HUES6 (cell line): Measurements from ENCODE around the gene FAAP100.

ENCODE experiments used
- H3K27ac ChIP-seq: 2 replicates; pipeline ENCODE4 v1.7.0; 2013; ENCODE audit warnings: low read depth, mild to moderate bottlenecking, low read length, inconsistent platforms
- H3K27me3 ChIP-seq: 2 replicates; pipeline ENCODE4 v1.6.1; 2013; ENCODE audit warnings: low read length; ENCODE audit not compliant: control insufficient read depth, insufficient read depth
- H3K36me3 ChIP-seq: 2 replicates; pipeline ENCODE4 v1.6.1; 2013; ENCODE audit warnings: low read length; ENCODE audit not compliant: control insufficient read depth, insufficient read depth
- H3K4me1 ChIP-seq: 2 replicates; pipeline ENCODE4 v1.6.1; 2013; ENCODE audit warnings: low read length; ENCODE audit not compliant: control insufficient read depth, insufficient read depth
- H3K4me3 ChIP-seq: 2 replicates; pipeline ENCODE4 v1.5.1; 2013; ENCODE audit warnings: low read depth, low read length
- H3K9ac ChIP-seq: one replicate; pipeline ENCODE4 v1.6.1; 2013; ENCODE audit warnings: mild to moderate bottlenecking, low read length
- H3K9me3 ChIP-seq: 2 replicates; pipeline ENCODE4 v1.6.1; 2013; ENCODE audit warnings: low read depth, low read length; ENCODE audit not compliant: control insufficient read depth, insufficient read depth

Gene FAAP100

DNA sequence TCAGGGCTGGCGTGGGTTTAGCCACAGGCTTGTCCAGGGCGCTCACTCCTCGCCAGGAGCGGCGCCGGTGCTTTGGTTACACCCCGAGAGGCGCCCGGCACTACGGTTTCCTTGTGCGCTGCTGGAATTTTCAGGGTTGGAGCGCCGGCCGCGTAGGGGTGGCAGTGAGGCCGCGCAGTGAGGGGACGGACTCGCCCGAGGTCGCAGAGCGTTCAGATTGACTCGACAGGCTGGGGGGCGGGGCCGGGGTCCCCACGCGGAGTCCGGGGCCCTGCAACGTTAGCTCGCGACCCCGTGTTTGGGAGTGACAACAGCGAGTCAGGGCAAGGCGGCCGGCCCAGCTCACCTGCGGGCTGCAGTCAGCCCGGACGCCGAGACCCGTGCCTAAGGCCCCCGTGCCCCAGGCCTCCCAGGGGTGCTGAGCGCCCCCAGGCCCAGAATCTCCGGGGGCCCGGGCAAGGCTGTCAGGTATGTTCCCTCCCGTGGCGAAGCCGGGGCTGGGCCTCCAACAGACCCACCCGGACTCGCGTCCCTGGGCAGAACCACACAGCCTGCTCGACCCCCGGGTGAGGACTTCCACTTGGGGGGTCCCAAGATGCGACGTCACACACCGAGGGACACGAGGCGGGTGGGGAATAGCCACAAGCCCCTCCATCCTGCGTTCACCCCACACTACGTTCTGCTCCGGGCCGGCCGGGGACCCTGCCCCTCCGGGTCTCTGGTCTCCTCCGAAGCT is 38.2 kb downstream of the FAAP100 start:
- H3K27me3 ChIP-seq = peaks cover 10% of the 10 kb centered on the region
- peak overlapping the region; percentile 83 for H3K4me3 ChIP-seq
- H3K27ac ChIP-seq = peak overlapping the region; percentile 97
- H3K4me1 ChIP-seq = peaks cover 28% of the 10 kb centered on the region
- H3K9ac ChIP-seq = peak overlapping the region; percentile 100
- H3K36me3 ChIP-seq = peaks cover 34% of the 10 kb centered on the region
- H3K9me3 ChIP-seq = no peaks in the 10 kb centered on the region

DNA sequence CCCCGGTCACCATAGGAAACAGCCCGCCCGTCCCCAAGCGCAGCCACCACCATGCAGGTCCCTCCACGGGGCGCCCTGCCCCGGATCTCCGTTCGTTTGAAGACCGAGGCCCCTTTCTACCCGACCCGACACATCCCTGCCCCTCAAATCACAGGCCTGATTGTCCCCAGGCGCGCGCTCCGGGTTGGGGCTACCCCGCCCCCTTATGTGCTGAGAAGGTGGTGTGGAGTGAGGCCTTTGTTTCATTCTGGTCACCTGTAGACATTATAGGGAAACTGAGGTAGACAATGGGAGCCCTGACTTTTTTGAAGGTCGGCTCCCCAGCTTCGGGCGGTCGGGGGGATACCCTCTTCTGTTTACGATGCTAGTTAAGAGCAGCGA is 38.8 kb downstream of the FAAP100 start:
- peaks cover 22% of the 10 kb centered on the region for H3K4me1 ChIP-seq
- peak overlapping the region; percentile 100 for H3K9ac ChIP-seq
- peaks cover 4% of the 10 kb centered on the region for H3K27me3 ChIP-seq
- peak overlapping the region; percentile 83 for H3K4me3 ChIP-seq
- peaks cover 37% of the 10 kb centered on the region for H3K36me3 ChIP-seq
- no peaks in the 10 kb centered on the region for H3K9me3 ChIP-seq
- H3K27ac ChIP-seq = peak overlapping the region; percentile 97

GRCh38 chr17:81512562-81513371 is 39.4 kb downstream of the FAAP100 start, which contains the start of gene ACTG1:
Gene ACTG1, minus strand, starts transcription at chr17:81512799. Its CDS starts 445 bp downstream, at chr17:81512354.
- H3K27me3 ChIP-seq = no peaks in the 10 kb centered on the region
- H3K9me3 ChIP-seq = no peaks in the 10 kb centered on the region
- peaks cover 37% of the 10 kb centered on the region for H3K36me3 ChIP-seq
- H3K4me1 ChIP-seq = peaks cover 16% of the 10 kb centered on the region
- H3K9ac ChIP-seq = peak within 1 kb of the TSS; percentile 100
- H3K27ac ChIP-seq = peak within 1 kb of the TSS; percentile 97
- H3K4me3 ChIP-seq = peak within 1 kb of the TSS; percentile 83

GRCh38 chr17:81511804-81512561 is 40.2 kb downstream of the FAAP100 start:
- Histone ChIP-seq H3K36me3 (peaks cover 37% of the 10 kb centered on the region), H3K9ac (peak overlapping the region; percentile 99), H3K27me3 (no peaks in the 10 kb centered on the region), H3K4me1 (peaks cover 12% of the 10 kb centered on the region), H3K27ac (peak overlapping the region; percentile 94), H3K4me3 (peak overlapping the region; percentile 82), H3K9me3 (no peaks in the 10 kb centered on the region)

GRCh38 chr17:81511554-81511803 is 40.7 kb downstream of the FAAP100 start:
- Histone ChIP-seq H3K27ac (peak overlapping the region; percentile 94; the same call in 1 of the 2 replicates), H3K9me3 (no peaks in the 10 kb centered on the region), H3K4me1 (peaks cover 8% of the 10 kb centered on the region), H3K9ac (peak overlapping the region; percentile 99), H3K36me3 (peaks cover 37% of the 10 kb centered on the region), H3K27me3 (no peaks in the 10 kb centered on the region), H3K4me3 (peak overlapping the region; percentile 82)

DNA sequence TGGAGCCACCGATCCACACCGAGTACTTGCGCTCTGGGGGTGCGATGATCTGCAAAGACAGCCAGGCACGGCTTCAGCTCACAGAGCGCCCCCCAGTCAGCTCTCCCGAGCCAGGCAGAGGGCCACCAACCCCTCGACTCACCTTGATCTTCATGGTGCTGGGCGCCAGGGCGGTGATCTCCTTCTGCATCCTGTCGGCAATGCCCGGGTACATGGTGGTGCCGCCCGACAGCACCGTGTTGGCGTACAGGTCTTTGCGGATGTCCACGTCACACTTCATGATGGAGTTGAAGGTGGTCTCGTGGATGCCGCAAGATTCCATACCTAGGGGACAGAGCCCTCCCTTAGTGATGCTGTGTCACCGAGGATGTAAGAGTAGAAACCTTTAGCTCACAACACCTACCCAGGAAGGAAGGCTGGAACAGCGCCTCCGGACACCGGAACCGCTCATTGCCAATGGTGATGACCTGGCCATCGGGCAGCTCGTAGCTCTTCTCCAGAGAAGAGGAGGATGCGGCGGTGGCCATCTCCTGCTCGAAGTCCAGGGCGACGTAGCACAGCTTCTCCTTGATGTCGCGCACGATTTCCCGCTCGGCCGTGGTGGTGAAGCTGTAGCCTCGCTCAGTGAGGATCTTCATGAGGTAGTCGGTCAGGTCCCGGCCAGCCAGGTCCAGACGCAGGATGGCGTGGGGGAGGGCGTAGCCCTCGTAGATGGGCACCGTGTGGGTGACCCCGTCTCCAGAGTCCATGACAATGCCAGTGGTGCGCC is 41.2 kb downstream of the FAAP100 start:
- H3K27me3 ChIP-seq = no peaks in the 10 kb centered on the region
- H3K36me3 ChIP-seq = peaks cover 37% of the 10 kb centered on the region
- H3K27ac ChIP-seq = peak overlapping the region; percentile 94; the same call in 1 of the 2 replicates
- H3K4me1 ChIP-seq = peaks cover 3% of the 10 kb centered on the region
- H3K9ac ChIP-seq = peak overlapping the region; percentile 99
- peak overlapping the region; percentile 82 for H3K4me3 ChIP-seq
- no peaks in the 10 kb centered on the region for H3K9me3 ChIP-seq

- H3K27ac ChIP-seq = peak overlapping the region; percentile 94; the same call in 1 of the 2 replicates
- H3K4me1 ChIP-seq = no peaks in the 10 kb centered on the region
- peak overlapping the region; percentile 99 for H3K9ac ChIP-seq
- no peaks in the 10 kb centered on the region for H3K27me3 ChIP-seq
- peaks cover 37% of the 10 kb centered on the region for H3K36me3 ChIP-seq
- no peaks in the 10 kb centered on the region for H3K9me3 ChIP-seq
- H3K4me3 ChIP-seq = peak overlapping the region; percentile 82
These were observed 42.0 kb downstream of the FAAP100 start for GRCh38 chr17:81509972-81510784.

- peak overlapping the region; percentile 82 for H3K4me3 ChIP-seq
- H3K4me1 ChIP-seq = no peaks in the 10 kb centered on the region
- no peak overlapping the region for H3K27ac ChIP-seq
- peak overlapping the region; percentile 99 for H3K9ac ChIP-seq
- no peaks in the 10 kb centered on the region for H3K9me3 ChIP-seq
- no peaks in the 10 kb centered on the region for H3K27me3 ChIP-seq
- H3K36me3 ChIP-seq = peaks cover 37% of the 10 kb centered on the region
These were observed 42.8 kb downstream of the FAAP100 start for GRCh38 chr17:81509207-81509971.

GRCh38 chr17:81508639-81509206 is 43.4 kb downstream of the FAAP100 start:
- H3K27me3 ChIP-seq = no peaks in the 10 kb centered on the region
- H3K36me3 ChIP-seq = peaks cover 37% of the 10 kb centered on the region
- no peak overlapping the region for H3K9ac ChIP-seq
- H3K9me3 ChIP-seq = no peaks in the 10 kb centered on the region
- peak overlapping the region; percentile 82; the same call in 1 of the 2 replicates for H3K4me3 ChIP-seq
- no peak overlapping the region for H3K27ac ChIP-seq
- H3K4me1 ChIP-seq = no peaks in the 10 kb centered on the region
